GM19099 (cell line): Measurements from ENCODE around the gene FOXI2.

Experiments
- POLR2A ChIP-seq: IDR thresholded peaks from 3 replicates; pipeline ENCODE4 v1.6.1; 2011; ENCODE audit warnings: low read depth; ENCODE audit not compliant: insufficient read length; ENCODE audit errors: extremely low read depth

The FOXI2 gene

DNA sequence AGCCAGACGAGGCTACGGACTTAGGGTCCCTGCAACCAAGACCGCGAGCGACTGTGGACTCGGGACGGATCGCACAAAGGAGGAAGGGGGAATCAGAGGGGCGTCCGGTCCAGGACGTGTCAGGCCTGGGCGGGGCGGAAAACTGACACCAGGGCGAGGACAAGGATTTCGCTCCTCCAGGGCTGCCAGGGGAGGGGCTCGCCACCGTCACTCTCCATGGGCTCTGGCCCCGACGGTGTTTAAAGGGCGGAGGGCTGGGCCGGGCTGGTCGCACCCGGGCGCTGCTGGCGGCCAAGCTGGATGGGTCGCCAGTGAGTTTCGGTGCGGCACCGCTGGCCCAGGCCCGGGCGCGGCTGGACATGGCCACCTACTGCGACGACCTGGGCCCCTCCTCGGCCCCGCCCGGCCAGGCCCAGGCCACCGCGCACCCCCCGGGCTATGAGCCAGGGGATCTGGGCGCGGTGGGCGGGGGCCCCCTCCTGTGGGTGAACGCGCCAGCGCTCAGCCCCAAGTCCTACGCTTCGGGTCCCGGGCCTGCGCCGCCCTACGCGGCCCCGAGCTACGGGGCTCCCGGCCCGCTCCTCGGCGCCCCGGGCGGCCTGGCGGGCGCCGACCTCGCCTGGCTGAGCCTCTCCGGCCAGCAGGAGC lies at the start of gene FOXI2:
Gene FOXI2, plus strand, starts transcription at position 271 of the 648 bp plus-strand sequence. Its CDS starts 89 bp downstream, at position 360.
- no peak for TF ChIP-seq POLR2A

DNA sequence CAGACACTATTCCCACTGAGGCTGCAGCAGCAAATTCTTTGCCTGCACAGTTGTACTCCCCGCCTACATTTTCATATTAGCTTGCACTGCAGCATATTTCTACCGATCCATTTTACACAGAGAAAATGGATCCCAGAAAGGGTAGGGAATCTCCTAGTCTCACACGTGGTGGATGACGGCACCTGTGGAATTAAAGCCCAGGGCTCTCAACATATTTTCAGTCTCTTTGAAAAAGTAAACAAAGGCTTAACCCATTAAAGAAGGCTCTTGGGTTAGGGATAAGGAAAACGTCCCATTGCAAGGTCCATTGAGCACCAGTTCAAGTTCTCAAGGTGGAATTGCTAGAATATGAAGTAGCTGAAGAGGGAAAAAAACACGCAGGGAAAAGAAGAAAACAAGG lies 49.4 kb upstream of the FOXI2 start:
- TF ChIP-seq POLR2A = no peak

DNA sequence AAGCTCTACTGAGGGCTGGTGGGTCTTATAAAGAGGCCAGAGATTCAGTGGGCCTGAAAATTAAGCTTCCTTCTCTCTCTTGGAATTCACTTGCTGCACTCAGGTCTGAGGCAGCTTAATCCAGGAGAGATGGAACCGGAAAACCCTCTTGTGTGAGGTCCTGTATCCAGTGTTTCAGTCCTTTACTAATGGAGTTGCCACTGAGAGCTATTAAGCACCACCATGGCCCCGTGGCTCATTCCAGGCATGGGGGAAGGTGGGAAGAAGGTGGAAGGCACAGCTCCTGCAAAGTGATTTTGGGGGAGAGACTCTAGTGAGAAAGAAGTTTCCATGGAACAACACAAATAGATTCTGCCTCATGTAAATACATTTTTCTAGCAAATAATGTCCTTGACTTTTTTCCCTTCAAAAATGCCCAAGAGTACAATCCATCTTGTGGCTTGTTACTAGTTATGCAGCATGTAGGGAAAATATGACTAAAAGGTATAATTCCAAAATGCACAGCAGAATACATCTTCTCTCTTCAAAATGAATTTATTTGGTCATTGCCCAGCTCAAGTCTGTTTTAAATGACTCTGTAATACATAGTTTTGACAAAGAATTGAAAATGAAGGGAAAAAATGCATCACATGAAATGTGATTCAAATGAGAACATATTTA lies 46.7 kb upstream of the FOXI2 start:
- no peak for TF ChIP-seq POLR2A

DNA sequence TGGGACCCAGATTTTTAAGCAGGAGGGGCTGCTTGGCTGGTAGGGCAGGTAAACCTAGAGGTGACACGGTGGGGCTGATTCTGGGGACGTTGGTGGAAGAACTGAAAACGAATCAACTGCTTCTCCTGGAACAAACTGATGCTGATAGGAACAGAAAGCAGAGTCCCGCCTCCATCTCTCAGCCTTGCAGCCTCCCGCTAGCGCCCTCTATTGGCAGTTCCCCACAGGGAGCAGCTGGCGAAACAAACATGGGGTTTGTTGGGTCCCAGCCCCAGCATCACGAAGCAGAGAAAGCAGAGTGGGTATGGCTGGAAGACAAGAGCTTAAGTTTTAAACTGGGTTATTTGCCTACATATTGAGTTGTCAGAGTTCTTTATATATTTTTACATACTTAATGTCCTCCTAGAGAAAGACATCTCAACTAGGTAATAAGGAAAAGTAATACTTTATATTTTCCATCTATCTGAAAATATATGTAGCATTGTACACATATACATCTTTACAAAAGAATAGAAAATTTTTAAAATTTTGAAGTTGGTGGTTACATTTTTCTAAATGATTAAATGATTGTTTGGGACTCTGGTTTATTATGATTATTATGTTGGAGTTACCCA lies 42.3 kb upstream of the FOXI2 start:
- no peak for TF ChIP-seq POLR2A

DNA sequence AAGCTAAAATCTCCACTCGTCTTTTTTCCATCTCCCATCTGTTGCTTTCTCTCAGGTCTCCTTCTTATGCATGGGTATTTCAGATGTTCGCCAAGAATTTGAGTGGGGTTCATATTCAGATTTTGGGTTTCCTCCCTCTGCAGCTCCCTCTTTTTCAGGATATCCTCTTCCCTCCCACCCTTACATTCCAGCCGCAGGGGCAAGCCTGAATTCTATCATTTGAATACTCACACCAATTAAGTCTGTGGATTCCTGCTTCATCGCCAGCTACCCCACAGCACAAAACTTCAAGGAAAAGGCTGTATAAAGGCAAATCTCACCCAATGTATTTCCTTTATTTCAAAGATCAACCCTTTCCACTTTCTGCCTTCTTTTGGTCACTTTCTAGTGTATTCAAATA lies 41.6 kb upstream of the FOXI2 start:
- TF ChIP-seq POLR2A = no peak

DNA sequence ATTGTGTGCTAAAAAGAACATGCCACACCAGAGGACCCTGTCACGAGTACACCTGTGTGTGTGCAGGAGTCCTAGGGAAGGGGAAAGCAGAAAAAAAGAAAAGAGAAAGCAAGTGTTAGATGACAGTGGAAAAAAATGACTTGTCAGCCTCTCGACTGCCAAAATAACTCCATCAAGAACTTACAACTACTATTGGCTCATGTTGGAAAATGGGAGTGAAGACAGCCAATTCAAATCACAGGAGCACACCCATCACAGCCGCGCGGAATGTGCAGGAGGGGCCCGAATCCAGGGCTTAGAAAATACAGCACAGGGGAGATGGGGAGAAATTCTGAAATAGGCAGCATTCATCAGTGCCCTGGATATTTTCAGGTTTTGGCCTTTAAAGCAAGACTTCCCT lies 38.1 kb upstream of the FOXI2 start:
- no peak for TF ChIP-seq POLR2A

DNA sequence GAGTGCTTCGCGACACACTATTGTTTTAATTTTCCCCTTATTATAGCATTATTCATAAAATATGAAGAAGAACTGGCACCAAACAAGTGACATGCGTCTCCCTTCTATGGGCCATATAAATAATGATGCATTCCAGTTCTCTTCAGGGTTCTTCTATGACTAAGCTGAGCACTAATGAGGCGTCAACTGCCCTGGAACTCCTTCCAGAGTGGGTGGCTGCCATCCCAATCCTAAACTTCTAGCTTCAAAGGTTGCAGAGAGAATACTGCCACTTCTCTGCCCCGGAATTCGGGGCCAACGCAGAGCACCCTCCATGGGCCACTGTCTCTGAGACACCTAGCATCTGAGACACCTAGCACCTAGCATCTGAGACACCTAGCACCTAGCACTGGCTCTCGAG lies 37.7 kb upstream of the FOXI2 start:
- no peak for TF ChIP-seq POLR2A

DNA sequence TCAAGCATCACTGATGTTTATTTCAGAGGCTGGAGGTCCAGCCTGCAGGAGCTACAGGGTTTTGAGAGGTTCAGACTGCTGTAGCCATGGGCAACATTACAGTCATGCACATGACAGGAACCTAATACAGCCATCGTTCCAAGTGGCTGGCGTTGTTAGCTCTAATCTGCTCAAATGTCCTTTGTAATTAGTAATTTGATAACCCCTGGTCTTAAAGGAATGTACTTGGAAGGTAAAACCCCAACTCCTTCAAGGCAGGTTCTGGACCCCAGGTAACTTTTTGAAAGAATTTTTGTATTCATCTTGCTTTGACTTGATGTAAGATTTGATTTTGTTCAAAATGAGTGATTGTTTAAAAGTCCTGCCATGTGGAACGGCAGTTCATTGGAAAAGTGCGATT lies 34.7 kb upstream of the FOXI2 start:
- TF ChIP-seq POLR2A = no peak

DNA sequence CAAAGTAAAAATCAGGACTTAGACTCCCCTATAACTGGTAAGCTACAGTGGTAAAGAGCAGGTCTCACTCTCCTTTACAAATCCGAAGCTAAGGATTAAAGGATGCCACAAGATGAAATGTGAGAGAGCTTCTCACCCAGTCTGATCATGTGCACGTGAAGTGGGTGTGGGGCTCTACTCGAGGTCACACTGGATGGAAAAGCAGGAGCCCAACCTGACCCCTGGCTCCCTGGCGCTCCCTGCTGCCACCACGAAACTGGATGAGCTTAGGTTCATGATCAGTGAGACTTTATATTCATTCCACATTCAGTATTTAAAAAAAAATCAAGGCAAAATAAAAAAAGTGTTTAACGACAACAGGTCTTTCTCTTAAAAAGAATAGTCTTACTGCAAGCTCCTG lies 21.7 kb upstream of the FOXI2 start:
- TF ChIP-seq POLR2A = no peak

DNA sequence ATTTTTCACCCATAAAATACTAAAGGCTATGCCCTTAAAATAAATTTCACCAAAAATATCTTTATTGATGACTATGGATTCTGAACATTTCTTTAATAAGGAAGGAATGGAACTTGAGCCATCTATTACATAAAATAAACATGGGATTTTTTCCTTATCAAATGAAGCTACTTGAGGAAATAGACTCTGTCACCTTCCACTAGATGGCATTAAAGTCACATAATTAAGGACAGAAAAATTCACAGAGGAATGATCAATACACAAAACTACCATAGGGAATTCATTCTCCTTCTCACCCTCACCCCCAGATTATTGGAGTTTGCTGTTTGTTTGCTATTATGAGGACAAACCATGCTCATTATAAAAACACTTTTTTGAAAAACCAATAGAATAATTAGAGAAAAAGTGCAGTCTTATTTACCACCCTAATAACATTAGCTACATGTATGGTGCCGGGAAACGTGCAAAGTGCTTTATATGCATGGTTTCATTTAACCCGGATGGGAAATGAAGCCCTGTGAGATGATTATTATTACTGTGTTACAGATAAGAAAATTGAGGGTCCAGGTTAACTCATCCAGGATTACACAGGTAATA lies 21.1 kb upstream of the FOXI2 start:
- no peak for TF ChIP-seq POLR2A

DNA sequence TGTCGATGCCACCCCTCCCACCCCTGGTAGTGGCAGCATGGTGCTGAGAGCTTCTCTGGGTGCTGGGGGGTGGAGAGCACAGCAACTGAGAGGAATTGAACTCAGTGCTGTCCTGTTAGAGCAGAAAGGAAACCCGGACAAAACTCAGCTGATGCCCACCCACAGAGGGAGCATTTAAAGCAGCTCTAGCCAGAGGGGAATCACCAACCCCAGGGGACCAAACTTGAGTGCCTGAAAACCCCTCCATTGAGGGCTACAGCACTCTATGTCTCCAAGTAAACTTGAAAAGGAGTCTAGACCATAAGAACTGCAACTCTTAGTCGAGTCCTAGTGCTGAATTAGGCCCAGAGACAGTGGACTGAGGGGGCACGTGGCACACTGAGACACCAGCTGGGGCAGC lies 16.8 kb upstream of the FOXI2 start:
- no peak for TF ChIP-seq POLR2A

DNA sequence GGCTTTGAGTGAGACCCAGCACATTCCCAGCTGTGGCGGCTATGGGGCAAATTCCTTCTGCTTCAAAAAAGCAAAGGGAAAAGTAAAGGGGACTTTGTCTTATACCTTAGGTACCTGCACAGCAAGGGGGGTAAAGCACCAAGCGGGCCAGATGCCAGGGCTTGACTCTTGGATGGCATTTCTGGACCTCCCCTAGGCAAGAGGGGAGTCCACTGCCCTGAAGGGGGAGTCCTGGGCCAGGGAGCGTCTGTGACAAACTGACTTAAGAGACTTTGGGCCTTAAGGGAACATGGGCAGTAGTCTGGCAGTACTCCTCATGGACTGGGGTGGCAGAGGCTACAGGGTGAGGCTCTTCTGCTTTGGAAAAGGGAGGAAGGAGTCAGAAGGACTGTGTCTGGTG lies 16.1 kb upstream of the FOXI2 start:
- no peak for TF ChIP-seq POLR2A

DNA sequence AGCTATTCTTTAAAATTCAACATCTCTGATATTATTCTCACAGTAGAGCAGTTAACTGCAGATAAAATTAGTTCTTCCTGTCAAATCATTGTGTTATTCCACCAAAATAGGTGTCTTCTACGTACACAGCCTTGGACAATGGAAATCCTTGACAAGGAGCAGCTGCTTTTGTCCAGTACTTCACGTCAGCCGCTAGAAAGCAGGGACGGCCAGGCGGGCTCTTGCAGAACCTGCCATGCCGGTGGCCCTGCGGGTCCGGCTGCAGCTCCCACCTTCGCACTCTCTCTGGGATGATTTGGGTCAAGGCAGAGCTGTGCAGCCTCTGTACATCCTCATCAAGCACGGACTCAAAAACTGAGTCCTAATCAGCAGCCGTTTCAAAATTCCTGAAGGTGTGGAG lies 2.2 kb upstream of the FOXI2 start:
- no peak for TF ChIP-seq POLR2A

DNA sequence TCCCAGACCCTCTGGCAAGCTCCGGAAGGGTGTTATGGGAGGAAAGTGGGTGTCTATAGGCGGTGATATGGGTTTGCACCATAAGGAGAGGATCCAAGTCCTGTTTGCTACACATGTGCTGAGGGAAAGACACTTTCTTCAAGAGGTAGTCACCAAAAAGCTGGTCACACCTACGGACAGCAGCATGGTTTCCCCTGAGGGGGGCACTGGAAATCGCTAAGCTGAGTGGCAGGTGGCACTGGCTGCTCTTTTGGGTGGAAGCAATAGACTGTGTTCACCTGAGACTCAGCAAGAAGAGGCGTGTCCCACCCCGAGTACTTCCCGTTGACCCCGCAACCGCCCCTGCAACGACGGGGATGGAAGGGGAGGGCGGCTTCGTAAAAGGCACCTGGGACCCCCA lies 1.8 kb upstream of the FOXI2 start:
- no peak for TF ChIP-seq POLR2A

DNA sequence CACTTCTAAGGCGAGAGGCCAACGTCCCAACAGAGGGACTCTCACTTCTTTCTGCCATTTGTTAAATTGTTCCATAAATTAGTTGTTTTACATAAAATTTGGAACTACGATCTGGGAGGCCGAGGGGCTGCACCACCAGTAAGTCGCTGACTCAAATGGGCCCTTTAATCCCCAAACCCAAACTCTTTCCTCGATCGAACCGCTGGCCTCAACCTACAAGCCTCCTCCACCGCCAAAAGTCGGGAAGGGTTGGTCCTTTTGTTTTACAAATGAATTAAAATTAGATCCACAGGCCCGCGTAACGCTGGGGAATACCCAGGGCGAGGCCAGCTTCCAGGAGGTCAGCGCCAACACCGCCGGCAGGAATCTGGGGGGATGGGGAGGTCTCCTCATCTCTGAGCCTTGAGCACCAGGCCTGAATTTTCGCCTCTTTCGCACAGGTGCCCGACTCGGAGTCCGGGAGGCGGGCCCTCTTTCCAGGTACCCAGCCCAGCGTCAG lies 1.2 kb upstream of the FOXI2 start:
- no peak for TF ChIP-seq POLR2A
